DND-41 (cell line): ENCODE measurements around the gene PJA1.

Source experiments
- ATAC-seq: fragments of 200-7000 bp; cut with Tn5 transposase; 3 replicates; pipeline ENCODE4 v1.9.1; 2021; ENCODE audit warnings: low read depth; ENCODE audit not compliant: insufficient read depth
- DNase-seq: peaks from one replicate; pipeline ENCODE4 v3.0.0-alpha.2; 2020
- H2AFZ ChIP-seq: 2 replicates; pipeline ENCODE4 v1.6.0; 2012; ENCODE audit warnings: low read depth, low read length
- H3K27ac ChIP-seq: 2 replicates; pipeline ENCODE4 v1.5.1; 2012; ENCODE audit warnings: low read length, inconsistent platforms
- H3K27me3 ChIP-seq: fragments of 200-600 bp; sonication (generic); 2 replicates; pipeline ENCODE4 v1.6.0; 2012; ENCODE audit warnings: low read length, mild to moderate bottlenecking, inconsistent platforms; ENCODE audit not compliant: insufficient read depth, poor library complexity
- H3K36me3 ChIP-seq: 2 replicates; pipeline ENCODE4 v1.5.1; 2012; ENCODE audit warnings: low read length, inconsistent platforms; ENCODE audit not compliant: insufficient read depth
- H3K4me1 ChIP-seq: 2 replicates; pipeline ENCODE4 v1.5.1; 2012; ENCODE audit warnings: mild to moderate bottlenecking, low read length; ENCODE audit not compliant: insufficient read depth
- H3K4me2 ChIP-seq: 2 replicates; pipeline ENCODE4 v1.6.0; 2012; ENCODE audit warnings: mild to moderate bottlenecking, moderate library complexity, low read length, inconsistent platforms; ENCODE audit not compliant: insufficient read depth
- H3K4me3 ChIP-seq, 2 experiments: fragments of 200-600 bp in 1 of 2; shearing (Covaris generic) in 1 of 2; 2 replicates each; pipeline ENCODE4 v1.5.1; 2012 to 2016; ENCODE audit warnings: inconsistent platforms in 2 of 2, low read length in 2 of 2, mild to moderate bottlenecking in 2 of 2, low read depth in 1 of 2, moderate library complexity in 1 of 2
- H3K79me2 ChIP-seq: 2 replicates; pipeline ENCODE4 v1.6.0; 2012; ENCODE audit warnings: low read length, inconsistent platforms; ENCODE audit not compliant: insufficient read depth
- H3K9ac ChIP-seq: 2 replicates; pipeline ENCODE4 v1.6.0; 2012; ENCODE audit warnings: low read depth, mild to moderate bottlenecking, inconsistent platforms, low read length, moderate library complexity
- H3K9me3 ChIP-seq: 2 replicates; pipeline ENCODE4 v1.5.1; 2012; ENCODE audit warnings: low read length, moderate library complexity, mild to moderate bottlenecking, inconsistent platforms; ENCODE audit not compliant: insufficient read depth, severe bottlenecking
- H4K20me1 ChIP-seq: 2 replicates; pipeline ENCODE4 v1.6.0; 2012; ENCODE audit warnings: low read length; ENCODE audit not compliant: insufficient read depth
- EZH2 ChIP-seq: IDR thresholded peaks from 3 replicates; pipeline ENCODE4 v1.6.1; 2012; ENCODE audit warnings: borderline replicate concordance, low read depth, mild to moderate bottlenecking, moderate library complexity, low read length, inconsistent platforms; ENCODE audit not compliant: severe bottlenecking
- TF ChIP-seq, protein P1 (sequence below): IDR thresholded peaks from 2 replicates; pipeline ENCODE4 v1.5.1; 2012; ENCODE audit warnings: borderline replicate concordance, low read length, moderate library complexity, mild to moderate bottlenecking; ENCODE audit not compliant: poor library complexity, severe bottlenecking; ENCODE audit errors: extremely low read depth

Gene PJA1

GRCh38 chrX:69121321-69122000 lies 43.8 kb downstream of the PJA1 start:
- no peak overlapping the region for H2AFZ ChIP-seq
- H3K9ac ChIP-seq = no peak overlapping the region
- H3K79me2 ChIP-seq = no peaks in the 10 kb centered on the region
- no peaks in the 10 kb centered on the region for H3K36me3 ChIP-seq
- ATAC-seq (no peak), DNase-seq (no peak)
- H3K4me1 ChIP-seq = no peaks in the 10 kb centered on the region
- no peaks in the 10 kb centered on the region for H3K9me3 ChIP-seq
- H3K27me3 ChIP-seq = no peaks in the 10 kb centered on the region
- no peak overlapping the region for H3K27ac ChIP-seq
- no peak overlapping the region for H3K4me3 ChIP-seq
- TF ChIP-seq, protein P1, sequence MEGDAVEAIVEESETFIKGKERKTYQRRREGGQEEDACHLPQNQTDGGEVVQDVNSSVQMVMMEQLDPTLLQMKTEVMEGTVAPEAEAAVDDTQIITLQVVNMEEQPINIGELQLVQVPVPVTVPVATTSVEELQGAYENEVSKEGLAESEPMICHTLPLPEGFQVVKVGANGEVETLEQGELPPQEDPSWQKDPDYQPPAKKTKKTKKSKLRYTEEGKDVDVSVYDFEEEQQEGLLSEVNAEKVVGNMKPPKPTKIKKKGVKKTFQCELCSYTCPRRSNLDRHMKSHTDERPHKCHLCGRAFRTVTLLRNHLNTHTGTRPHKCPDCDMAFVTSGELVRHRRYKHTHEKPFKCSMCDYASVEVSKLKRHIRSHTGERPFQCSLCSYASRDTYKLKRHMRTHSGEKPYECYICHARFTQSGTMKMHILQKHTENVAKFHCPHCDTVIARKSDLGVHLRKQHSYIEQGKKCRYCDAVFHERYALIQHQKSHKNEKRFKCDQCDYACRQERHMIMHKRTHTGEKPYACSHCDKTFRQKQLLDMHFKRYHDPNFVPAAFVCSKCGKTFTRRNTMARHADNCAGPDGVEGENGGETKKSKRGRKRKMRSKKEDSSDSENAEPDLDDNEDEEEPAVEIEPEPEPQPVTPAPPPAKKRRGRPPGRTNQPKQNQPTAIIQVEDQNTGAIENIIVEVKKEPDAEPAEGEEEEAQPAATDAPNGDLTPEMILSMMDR = no peak
- no peak for TF ChIP-seq EZH2
- no peak overlapping the region for H3K4me2 ChIP-seq
- no peaks in the 10 kb centered on the region for H4K20me1 ChIP-seq

DNA sequence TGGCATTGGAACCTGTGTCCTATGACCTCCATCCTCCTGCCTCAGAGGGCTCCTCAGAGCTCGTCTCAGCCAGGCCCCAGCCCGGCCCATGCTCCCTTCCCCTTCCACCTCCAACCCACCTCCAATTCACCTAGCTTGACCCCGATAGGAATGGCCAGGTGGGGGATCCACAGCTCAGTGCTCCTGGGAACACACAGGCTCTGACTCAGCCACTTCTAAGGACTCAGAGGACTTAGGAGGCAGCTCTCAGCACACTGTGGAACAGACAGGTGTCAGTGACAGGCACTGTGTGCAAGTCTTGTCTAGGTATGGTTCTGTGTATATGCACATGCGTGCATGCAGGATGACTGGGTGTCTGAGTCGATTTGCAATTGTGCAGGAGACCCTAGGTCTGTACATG lies 44.8 kb downstream of the PJA1 start:
- Histone ChIP-seq H2AFZ (no peak overlapping the region), H4K20me1 (no peaks in the 10 kb centered on the region), H3K36me3 (no peaks in the 10 kb centered on the region), H3K4me3 (no peak overlapping the region), H3K9me3 (no peaks in the 10 kb centered on the region), H3K79me2 (no peaks in the 10 kb centered on the region), H3K9ac (no peak overlapping the region), H3K4me1 (no peaks in the 10 kb centered on the region), H3K27ac (no peak overlapping the region), H3K27me3 (no peaks in the 10 kb centered on the region), H3K4me2 (no peak overlapping the region)
- DNase-seq = no peak
- TF ChIP-seq, protein P1 = no peak
- TF ChIP-seq EZH2 = no peak
- ATAC-seq = no peak

DNA sequence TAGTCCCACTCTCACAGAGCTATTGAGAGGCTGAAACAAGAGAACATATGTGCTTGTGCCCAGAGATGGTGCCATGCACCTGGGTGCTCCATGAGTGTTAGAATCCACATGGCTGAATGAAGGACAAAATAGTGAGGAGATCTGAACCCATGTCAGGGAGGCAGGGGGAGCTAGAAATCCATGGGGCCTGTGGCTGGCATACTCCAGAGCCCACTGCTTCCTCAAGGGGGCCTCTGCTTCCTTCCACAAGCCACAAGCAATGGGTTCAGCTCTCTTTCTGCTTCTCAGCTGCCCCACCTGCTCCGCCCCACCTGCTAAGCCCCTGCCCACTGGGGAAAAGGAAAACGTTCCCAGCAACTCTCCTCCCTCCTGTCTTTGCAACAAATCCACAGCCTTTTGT lies 46.1 kb downstream of the PJA1 start:
- Histone ChIP-seq H3K9me3 (no peaks in the 10 kb centered on the region), H3K79me2 (no peaks in the 10 kb centered on the region), H3K4me1 (no peaks in the 10 kb centered on the region), H3K4me3 (no peak overlapping the region), H2AFZ (no peak overlapping the region), H4K20me1 (no peaks in the 10 kb centered on the region), H3K27me3 (no peaks in the 10 kb centered on the region), H3K4me2 (no peak overlapping the region), H3K9ac (no peak overlapping the region), H3K36me3 (no peaks in the 10 kb centered on the region), H3K27ac (no peak overlapping the region)
- peak; percentile 5 for DNase-seq
- no peak for TF ChIP-seq EZH2
- TF ChIP-seq, protein P1 = no peak
- peak; percentile 47; the same call in 1 of the 3 replicates for ATAC-seq
